SK-N-MC (cell line): ENCODE data around the gene RICTOR.

Experiments
- EZH2 ChIP-seq: fragments of 200-600 bp; sonication (generic); IDR thresholded peaks from one replicate; pipeline ENCODE4 v1.6.1; 2017; ENCODE audit warnings: antibody characterized with exemption
- FOXP2 ChIP-seq: optimal IDR thresholded peaks from 2 replicates; pipeline ENCODE3; 2011; ENCODE audit warnings: mild to moderate bottlenecking, moderate library complexity; ENCODE audit not compliant: insufficient read depth; ENCODE audit errors: extremely low read length, control extremely low read depth
- POLR2AphosphoS5 ChIP-seq: IDR thresholded peaks from 2 replicates; pipeline ENCODE4 v1.6.1; 2012; ENCODE audit warnings: mild to moderate bottlenecking, low read depth, low read length, borderline replicate concordance

- no peak for TF ChIP-seq EZH2
- no peak for TF ChIP-seq POLR2AphosphoS5
- no peak for TF ChIP-seq FOXP2
Measured at GRCh38 chr5:39057734-39058133, 16.5 kb downstream of the RICTOR start.
